Thyroid gland (tissue), 4 donors: Measurements from ENCODE around the gene C19orf12. TPM values are rescaled to one million over a fixed set of nuclear protein-coding genes. Genes with fewer than 3 reads are reported as not detected.

Source experiments
- DNase-seq, 2 donors: peaks; one replicate each; pipeline ENCODE4 v3.0.0-alpha.2; 2019
- H3K27ac ChIP-seq, 3 donors: fragments of 200-600 bp; sonication (generic); 1 replicate in 2 of 3; 2 replicates in 1 of 3; pipeline ENCODE4 v1.5.1; 2016 to 2019; ENCODE audit warnings: mild to moderate bottlenecking in 1 of 3, moderate library complexity in 1 of 3
- H3K27me3 ChIP-seq: fragments of 200-600 bp; sonication (generic); one replicate; pipeline ENCODE4 v1.5.1; 2019
- H3K36me3 ChIP-seq, 2 donors: fragments of 200-600 bp; sonication (generic); one replicate each; pipeline ENCODE4 v1.5.1; 2016 to 2019
- H3K4me1 ChIP-seq, 2 donors: fragments of 200-600 bp; sonication (generic); one replicate each; pipeline ENCODE4 v1.5.1; 2017 to 2019
- H3K4me3 ChIP-seq, 3 donors: fragments of 200-600 bp; sonication (generic); replicated peaks in 1 of 3; 1 replicate in 2 of 3; 2 replicates in 1 of 3; pipeline ENCODE4 v1.5.1; 2016; ENCODE audit warnings: mild to moderate bottlenecking in 1 of 3
- H3K9me3 ChIP-seq: fragments of 200-600 bp; sonication (generic); one replicate; pipeline ENCODE4 v1.5.1; 2017
- CTCF ChIP-seq, 6 experiments: fragments of 200-600 bp in 3 of 6; fragments of 450-650 bp in 3 of 6; sonication (generic) in 3 of 6; IDR thresholded peaks; one replicate each; pipeline ENCODE4 v1.5.1; 2016 to 2019; ENCODE audit warnings: antibody characterized with exemption in 6 of 6, mild to moderate bottlenecking in 2 of 6, inconsistent platforms in 1 of 6, moderate library complexity in 1 of 6
- POLR2A ChIP-seq, 2 donors: fragments of 450-650 bp; IDR thresholded peaks; one replicate each; pipeline ENCODE4 v1.6.1; 2017; ENCODE audit warnings: antibody characterized with exemption in 2 of 2, mild to moderate bottlenecking in 2 of 2, moderate library complexity in 1 of 2
- WGBS, 2 donors: methylation state at CpG; one replicate each; pipeline ENCODE4 v1.1.5; 2017; 5-methylcytosine and 5-hydroxymethylcytosine counted together
- intact Hi-C: fragments of 100-400 bp; cut with DNase I; formaldehyde crosslinking; loops from one replicate; pipeline ENCODE4 v1.15.1; 2023
- total RNA-seq, 4 donors: library from RNA; depleted of rRNA; stranded (reverse); fragments of >200 nt; gene quantifications; one replicate each; pipeline ENCODE4 v1.2.3, GENCODE V29; 2016

The C19orf12 gene
- total RNA-seq, 4 donors from 2014 or later, result 24.4 to 34.0 (median 31.9) TPM

GRCh38 chr19:29676586-29676985 lies 38.5 kb downstream of the C19orf12 start:
- intact Hi-C loops, result no loop called here
- Histone ChIP-seq H3K27me3 (no peaks in the 10 kb centered on the region), H3K27ac (peak overlapping the region; percentile 6 to 65 (median 27)), H3K4me3 (no peak overlapping the region), H3K36me3 (peaks cover 12 to 19% of the 10 kb centered on the region in 2 donors), H3K9me3 (no peaks in the 10 kb centered on the region), H3K4me1 (peaks cover 9 to 40% of the 10 kb centered on the region in 2 donors)
- WGBS, 2 donors, result 51 to 61% methylated on average over 5 to 6 of the region's 8 CpGs
- peak; percentile 79 to 81 for DNase-seq
- TF ChIP-seq CTCF (IDR thresholded peaks at IDR 0.05), result no peak
- no peak for TF ChIP-seq POLR2A (IDR thresholded peaks at IDR 0.05)

GRCh38 chr19:29675650-29676186 lies 39.3 kb downstream of the C19orf12 start:
- Histone ChIP-seq H3K4me3 (no peak overlapping the region), H3K27me3 (no peaks in the 10 kb centered on the region), H3K36me3 (peaks cover 12 to 19% of the 10 kb centered on the region in 2 donors), H3K4me1 (peaks cover 9 to 49% of the 10 kb centered on the region in 2 donors), H3K9me3 (no peaks in the 10 kb centered on the region), H3K27ac (peak overlapping the region in 1 of 3 donors; percentile 27)
- 73 to 92% methylated on average over 5 to 8 of the region's 13 CpGs for WGBS, 2 donors
- DNase-seq, result no peak
- TF ChIP-seq POLR2A (IDR thresholded peaks at IDR 0.05) (no peak), CTCF (IDR thresholded peaks at IDR 0.05) (no peak)
- intact Hi-C loops, result no loop called here

- Histone ChIP-seq H3K27ac (no peak overlapping the region), H3K27me3 (no peaks in the 10 kb centered on the region), H3K4me3 (no peak overlapping the region), H3K36me3 (peaks cover 12 to 19% of the 10 kb centered on the region in 2 donors), H3K4me1 (peaks cover 9 to 46% of the 10 kb centered on the region in 2 donors), H3K9me3 (no peaks in the 10 kb centered on the region)
- DNase-seq, result no peak
- TF ChIP-seq POLR2A (IDR thresholded peaks at IDR 0.05) (no peak), CTCF (IDR thresholded peaks at IDR 0.05) (no peak)
- intact Hi-C loops, result no loop called here
- 84 to 91% methylated on average over 4 to 7 of the region's 10 CpGs for WGBS, 2 donors
Measured at GRCh38 chr19:29675120-29675649, 39.9 kb downstream of the C19orf12 start.

GRCh38 chr19:29674374-29675119 lies 40.5 kb downstream of the C19orf12 start:
- H3K4me3 ChIP-seq, result no peak overlapping the region
- intact Hi-C loops, result no loop called here
- DNase-seq, result no peak
- H3K27me3 ChIP-seq, result no peaks in the 10 kb centered on the region
- H3K36me3 ChIP-seq, result peaks cover 12 to 19% of the 10 kb centered on the region in 2 donors
- no peaks in the 10 kb centered on the region for H3K9me3 ChIP-seq
- H3K4me1 ChIP-seq, result peaks cover 9 to 44% of the 10 kb centered on the region in 2 donors
- TF ChIP-seq CTCF (IDR thresholded peaks at IDR 0.05), result no peak
- TF ChIP-seq POLR2A (IDR thresholded peaks at IDR 0.05), result no peak
- 98 to 99% methylated on average over 21 to 30 of the region's 34 CpGs for WGBS, 2 donors
- H3K27ac ChIP-seq, result no peak overlapping the region
